ENCODE results near the gene DNHD1.
A peak's percentile ranks its signal among the peaks of the same experiment; 100 is the strongest.
"Not testable (repeated sequence)": the region's sequence is repeated elsewhere in the genome, so short reads cannot be mapped to it uniquely, and the experiment has no call there.

DNHD1 gene

DNA sequence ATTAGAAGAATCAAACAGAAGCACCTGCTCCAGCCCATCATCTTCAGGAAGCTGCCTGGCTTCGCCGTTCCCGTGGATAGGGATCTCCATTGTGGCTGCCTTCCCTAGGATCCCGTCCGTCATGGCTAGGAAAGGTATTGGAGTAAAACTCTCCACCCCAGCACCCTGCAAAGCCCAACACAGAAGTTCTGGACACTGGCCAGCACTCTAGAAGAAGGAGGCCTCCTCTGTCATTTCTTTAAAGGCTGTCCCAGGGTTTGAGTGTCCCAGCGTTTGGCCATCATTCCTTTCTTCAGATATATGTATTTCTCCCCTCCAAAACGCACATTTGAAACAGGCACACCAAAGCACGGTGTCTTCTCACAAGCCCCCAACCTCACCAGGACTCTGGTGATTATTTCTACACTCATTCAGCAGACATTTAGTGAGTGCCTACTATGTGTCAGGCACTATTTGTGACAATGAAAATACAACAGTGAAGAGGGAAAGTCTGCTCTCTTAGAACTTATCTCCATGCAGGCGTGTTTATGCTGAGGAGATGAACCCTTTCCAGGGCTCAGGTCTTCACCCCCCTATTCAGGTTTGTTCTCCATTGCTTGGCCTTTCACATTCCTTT is 16.7 kb upstream of the DNHD1 start:
- DNase-seq (ENCODE audit: low spot score): no peak

DNA sequence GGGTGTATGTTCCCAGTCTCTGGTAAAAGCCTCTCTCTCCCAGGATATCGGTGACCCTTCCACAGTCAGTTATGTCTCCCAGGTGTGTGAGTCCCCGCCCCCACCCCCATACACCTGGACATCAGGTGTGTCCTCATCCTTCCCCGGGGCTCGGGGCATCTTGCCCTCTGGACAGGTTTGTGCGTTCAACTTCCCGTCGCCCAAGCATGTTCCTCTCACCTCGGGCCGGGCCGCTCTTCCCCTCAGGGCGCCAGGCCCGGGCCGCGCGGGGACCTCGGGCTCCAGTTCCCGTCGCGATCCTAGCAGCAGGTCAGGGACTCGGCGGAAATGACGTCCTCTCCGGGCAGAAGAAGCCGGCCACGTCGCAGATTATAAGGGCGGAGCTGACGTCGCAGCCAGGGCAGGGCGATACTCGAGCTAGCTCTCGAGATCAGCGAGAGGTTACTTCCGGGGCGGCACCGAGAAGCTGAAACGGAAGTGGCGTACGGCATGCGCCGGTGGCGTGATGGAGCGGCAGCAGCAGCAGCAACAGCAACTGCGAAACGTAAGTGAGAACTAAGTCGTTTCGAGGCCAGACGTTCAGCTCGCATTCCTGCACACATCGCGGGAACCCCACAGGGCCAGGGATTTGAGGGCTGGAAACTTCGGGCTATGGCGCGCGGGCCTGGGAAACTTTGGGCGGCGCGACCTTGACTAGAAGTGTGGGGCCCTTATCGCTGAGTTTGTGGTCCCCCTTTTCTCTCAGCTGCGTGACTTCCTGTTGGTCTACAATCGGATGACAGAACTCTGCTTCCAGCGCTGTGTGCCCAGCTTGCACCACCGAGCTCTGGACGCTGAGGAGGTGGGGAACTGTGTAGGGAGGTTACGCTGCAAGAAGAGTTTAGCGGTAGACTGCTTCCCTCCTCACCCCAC is 15.8 kb upstream of the DNHD1 start, which contains the start of the genes ARFIP2 and TIMM10B:
TSS of gene ARFIP2 (minus strand) at position 320 of the 912 bp plus-strand sequence. CDS start 910 bp downstream, outside the sequence.
TSS of gene TIMM10B (plus strand) at position 490 of the 912 bp plus-strand sequence. CDS start at position 506, 16 bp downstream.
- DNase-seq (ENCODE audit: low spot score): peak; percentile 99

- DNase-seq (ENCODE audit: low spot score): no peak
Observed at GRCh38 chr11:6481924-6482275, 15.2 kb upstream of the DNHD1 start.

DNA sequence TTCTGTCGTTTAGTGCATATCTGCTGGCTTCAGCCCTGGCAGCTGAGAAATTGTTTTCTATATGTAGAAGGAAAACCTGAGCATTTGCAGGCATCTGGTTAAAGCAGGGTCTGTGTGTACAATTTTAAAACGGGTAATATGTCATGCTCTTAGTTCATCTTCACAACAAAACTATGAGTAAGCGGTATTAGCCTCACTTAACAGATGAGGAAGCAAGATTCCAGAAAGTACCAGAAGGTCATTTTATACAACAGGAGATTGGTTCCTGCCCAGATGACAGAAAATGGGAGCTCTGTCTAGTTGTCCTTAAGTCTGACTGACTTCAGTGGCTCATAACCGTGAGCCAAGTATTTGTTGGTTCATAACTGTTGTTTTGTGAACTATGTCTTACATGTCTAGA is 14.6 kb upstream of the DNHD1 start:
- no peak for DNase-seq (ENCODE audit: low spot score)

GRCh38 chr11:6483015-6483414 is 14.1 kb upstream of the DNHD1 start:
- DNase-seq (ENCODE audit: low spot score): no peak

DNA sequence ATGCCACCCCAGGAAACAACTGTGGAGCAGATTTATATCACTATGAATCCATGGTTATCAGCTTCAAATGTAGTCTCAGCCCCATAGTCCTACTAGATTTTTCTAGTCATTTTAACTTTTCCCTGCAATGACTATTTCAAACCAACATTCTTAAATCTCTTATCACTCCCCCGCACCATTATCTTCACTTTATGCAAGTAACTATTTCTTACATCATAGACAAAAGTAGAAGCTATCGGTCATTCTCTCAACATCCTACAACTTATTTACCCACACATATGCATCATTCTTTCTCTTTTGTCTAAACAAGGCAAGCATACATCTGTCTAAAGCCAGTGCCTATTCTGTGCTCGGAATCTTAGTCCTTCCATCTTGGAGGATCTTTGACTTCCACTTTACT is 11.4 kb upstream of the DNHD1 start:
- no peak for DNase-seq (ENCODE audit: low spot score)

- DNase-seq (ENCODE audit: low spot score): no peak
Observed at GRCh38 chr11:6486256-6486655, 10.8 kb upstream of the DNHD1 start.

DNA sequence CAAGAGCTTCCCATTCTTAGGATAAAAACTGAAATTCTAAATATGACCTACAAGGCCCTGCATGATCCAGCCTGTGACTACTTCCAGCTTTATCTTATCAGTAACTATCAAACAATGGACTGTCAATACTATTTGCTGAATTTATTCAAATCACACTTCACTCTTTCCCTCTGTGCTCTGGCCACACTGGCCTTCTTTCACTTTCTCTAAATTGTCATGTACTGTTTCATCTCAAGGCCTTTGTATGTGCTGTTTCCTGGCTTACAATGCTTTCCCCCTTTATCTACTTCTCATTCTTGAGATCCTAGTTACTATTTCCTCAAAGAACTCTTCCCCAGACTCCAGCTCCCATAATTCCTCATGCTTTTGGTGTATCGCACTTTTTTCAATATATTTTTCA is 10.1 kb upstream of the DNHD1 start:
- no peak for DNase-seq (ENCODE audit: low spot score)

DNA sequence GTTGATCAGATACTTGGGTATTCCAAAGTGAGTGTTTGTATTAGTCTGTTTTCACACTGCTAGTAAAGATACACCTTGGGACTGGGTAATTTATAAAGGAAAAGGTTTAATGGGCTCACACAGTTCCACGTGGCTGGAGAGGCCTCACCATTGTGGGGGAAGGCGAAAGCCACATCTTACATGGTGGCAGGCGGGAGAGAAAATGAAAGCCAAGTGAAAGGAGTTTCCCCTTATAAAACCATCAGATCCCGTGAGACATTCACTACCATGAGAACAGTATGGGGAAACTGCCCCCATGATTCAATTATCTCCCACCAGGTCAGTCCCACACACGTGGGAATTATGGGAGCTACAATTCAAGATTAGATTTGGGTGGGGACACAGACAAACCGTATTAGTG is 8.7 kb upstream of the DNHD1 start:
- DNase-seq (ENCODE audit: low spot score): no peak

GRCh38 chr11:6488821-6489220 is 8.3 kb upstream of the DNHD1 start:
- DNase-seq (ENCODE audit: low spot score): no peak

DNA sequence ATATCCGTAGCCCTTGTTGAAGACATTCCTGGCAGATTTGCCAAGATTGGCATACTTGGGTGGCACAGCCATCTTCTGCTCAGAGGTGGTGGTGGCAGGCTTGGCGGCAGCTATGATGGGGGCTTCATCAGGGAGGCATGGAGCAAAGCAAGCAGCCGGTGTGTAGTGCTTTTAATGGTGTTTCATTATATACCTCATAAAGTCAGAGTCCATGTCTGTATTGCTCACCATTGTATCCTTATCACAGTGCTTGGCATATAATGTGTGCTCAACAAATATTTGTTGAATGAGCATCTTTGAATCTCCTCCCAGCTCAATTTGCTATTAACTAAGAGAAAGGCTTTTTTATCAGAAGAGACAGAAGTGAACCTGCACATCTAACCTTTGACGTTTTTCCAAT is 7.8 kb upstream of the DNHD1 start:
- DNase-seq (ENCODE audit: low spot score): no peak

- no peak for DNase-seq (ENCODE audit: low spot score)
Observed at GRCh38 chr11:6498121-6498520, 1.0 kb downstream of the DNHD1 start.

- DNase-seq (ENCODE audit: low spot score): no peak
Observed at GRCh38 chr11:6498544-6498943, 1.5 kb downstream of the DNHD1 start.

DNA sequence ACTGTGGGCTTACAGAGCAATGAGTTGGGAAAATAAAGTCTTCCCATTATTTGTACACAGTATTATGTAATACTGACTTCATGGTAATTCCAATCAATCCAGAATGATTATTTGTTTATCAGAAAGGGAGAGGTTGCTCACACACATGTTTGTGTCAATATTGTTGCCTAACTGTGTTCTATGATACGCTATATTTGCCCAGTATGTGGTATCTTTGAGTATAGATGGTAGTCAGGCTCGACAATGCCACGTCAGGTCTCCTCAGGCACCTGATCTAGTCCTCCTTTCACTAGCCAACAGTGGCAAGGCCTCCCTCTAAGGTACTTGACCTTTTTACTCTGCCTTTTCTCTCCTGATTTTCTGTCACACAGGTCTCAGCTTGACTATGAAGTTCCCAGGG is 5.3 kb downstream of the DNHD1 start:
- no peak for DNase-seq (ENCODE audit: low spot score)

GRCh38 chr11:6504166-6504565 is 7.1 kb downstream of the DNHD1 start:
- DNase-seq (ENCODE audit: low spot score): no peak

DNA sequence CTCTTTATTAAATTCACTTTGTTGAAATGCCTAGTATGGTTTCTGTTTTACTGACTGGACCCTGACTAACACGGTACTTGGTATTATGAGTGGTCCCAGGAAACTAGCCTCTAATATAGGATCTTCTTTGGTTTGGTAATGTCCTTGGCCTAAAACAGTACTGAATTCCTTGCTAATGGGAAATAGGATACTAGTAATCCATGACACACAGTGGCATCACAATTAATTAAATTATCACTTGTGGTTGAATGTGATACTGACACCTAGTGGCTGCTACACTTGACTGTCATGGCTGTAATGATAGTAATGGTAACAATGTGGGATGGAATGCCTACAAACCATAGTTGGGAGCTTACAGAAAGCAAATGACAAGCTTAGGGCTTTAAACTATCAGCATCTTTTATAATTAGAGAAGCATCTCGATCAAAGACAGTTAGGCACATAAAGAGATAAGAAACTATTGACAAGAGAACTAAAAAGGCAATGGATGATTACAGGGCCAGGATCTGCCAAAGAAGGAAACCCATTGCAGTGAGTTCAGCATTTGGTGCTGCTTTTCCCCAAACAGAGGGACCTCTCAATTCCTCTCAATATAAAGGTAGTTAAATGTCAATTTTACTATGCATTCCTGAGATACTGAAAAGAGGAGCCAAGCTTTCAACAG is 8.6 kb downstream of the DNHD1 start:
- DNase-seq (ENCODE audit: low spot score): peak; percentile 64

GRCh38 chr11:6516865-6517264 is 19.8 kb downstream of the DNHD1 start:
- no peak for DNase-seq (ENCODE audit: low spot score)

DNA sequence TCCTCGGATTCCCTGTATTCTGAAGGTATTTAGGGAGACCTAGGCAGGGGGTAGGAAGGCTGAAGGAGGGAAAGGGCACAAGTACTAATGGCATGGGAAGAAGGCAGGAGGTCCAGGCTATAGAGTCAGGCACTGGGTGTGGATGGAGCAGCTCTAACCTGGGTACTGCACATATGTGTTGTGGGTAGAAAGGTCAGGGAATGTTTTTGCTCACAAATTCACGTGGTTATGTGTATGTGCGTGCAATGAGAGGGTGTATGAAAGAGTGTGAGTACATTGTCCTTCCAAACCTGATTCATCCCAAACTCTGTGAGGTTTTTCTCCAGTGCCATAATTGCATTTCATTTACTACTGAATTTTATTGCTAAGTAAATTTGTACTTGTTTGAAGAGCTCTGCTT is 23.2 kb downstream of the DNHD1 start:
- DNase-seq (ENCODE audit: low spot score): no peak

- not testable (repeated sequence) for DNase-seq (ENCODE audit: low spot score)
Observed at GRCh38 chr11:6521946-6522345, 24.9 kb downstream of the DNHD1 start.

DNA sequence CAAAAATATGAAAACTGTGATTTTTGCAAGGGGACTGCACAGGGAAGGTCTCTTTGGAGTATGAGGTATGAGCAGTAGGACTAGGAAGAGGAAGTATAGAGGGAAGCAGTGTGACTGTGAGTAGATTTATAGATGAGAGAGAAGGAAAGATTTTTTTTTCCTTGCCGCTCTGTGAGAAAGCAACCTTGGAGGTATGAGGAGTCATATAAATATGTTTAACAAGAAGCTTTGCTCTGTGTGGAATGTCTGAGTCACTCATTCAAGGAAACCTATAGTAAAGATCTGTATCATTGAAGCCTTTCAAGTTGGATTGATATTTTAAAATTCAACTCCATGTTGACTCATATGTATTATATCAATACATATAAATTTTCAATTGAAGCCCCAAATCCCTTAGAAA is 26.2 kb downstream of the DNHD1 start:
- no peak for DNase-seq (ENCODE audit: low spot score)

DNA sequence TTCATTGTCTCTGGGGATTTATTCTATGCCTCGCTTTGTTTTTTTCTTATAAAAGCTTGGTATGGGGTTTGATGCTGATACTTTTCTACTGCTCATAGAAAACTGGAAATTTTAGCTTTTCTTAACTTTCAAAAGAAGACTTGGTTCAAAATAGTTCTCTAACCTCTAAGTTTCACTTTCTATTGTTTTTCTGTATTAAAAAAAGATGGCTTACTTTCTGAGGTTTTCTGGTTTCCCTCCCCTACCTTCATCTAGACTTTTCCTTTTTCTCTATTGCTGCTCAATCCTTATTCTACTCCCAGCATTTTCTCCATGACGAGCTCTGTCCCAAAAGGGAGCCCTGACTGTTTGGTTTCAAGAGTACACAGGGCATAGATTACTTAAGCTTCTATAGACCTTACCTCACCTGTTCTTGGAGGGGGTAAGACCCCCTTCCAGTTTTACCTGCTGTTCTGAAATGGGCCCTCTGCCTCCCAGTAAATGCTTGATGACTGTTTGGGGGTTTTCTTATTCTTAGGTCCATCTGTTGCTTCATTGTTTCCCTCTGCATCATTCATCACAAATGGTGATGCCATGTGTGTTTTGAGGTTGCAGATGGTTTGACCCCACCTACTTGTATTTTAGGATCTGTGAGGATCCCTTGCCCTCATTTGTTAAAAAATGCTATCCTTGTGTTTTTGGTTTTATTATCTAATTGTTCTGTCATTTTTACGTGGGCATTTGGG is 29.5 kb downstream of the DNHD1 start:
- DNase-seq (ENCODE audit: low spot score): no peak

DNA sequence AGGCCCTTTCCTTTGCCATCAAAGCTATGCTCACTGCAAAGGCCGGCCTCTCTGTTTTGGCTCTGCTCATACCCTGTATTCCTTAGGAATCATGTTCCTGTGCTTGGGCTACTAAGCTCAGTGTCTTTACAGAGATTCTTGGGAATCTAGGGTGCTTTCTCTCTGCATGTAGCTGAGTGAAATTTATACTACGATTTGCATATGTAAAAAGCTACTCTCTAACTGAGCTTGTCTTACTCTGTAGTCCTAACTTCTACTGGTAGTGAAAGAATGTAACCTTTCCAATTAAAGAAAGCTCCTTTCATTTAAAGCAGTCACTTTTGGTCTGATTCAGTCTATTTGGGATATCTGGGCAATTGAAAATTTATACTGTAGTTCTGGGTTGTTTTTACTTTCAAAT is 32.2 kb downstream of the DNHD1 start:
- no peak for DNase-seq (ENCODE audit: low spot score)

Measured in cerebellar cortex (tissue), 1 donor.